IMR-90 (cell line): ENCODE data around the gene VCL. TPM values are rescaled to one million over a fixed set of nuclear protein-coding genes. Genes with fewer than 3 reads are reported as not detected.

Experiments used
- ATAC-seq: fragments of 200-7000 bp; cut with Tn5 transposase; 2 replicates; pipeline ENCODE4 v1.9.1; 2020; ENCODE audit warnings: low read depth, mild to moderate bottlenecking, moderate library complexity
- BruUV-seq: library from RNA; stranded (reverse); fragments of 400-500 nt; replicated peaks from 2 replicates; lab custom pipeline; 2021; lab: Mats Ljungman, UMichigan
- CTCF ChIA-PET: fragments of 300-600 bp; formaldehyde crosslinking; extraction: SDS; loops from one replicate; lab custom pipeline; 2021; ENCODE audit warnings: antibody characterized with exemption; lab: Yijun Ruan, JAX
- POLR2A ChIA-PET: fragments of 300-600 bp; sonication (Branson Sonifier 250); formaldehyde crosslinking; loops from one replicate; lab custom pipeline; 2022; ENCODE audit warnings: antibody characterized with exemption; ENCODE audit not compliant: unreplicated experiment; lab: Charles Lee
- DNase-seq: peaks from one replicate; pipeline ENCODE4 v3.0.0; 2013
- H2AFZ ChIP-seq: replicated peaks from 2 replicates; pipeline ENCODE3; 2013; ENCODE audit warnings: low read length, mild to moderate bottlenecking; ENCODE audit not compliant: poor library complexity
- H2AK5ac ChIP-seq: 2 replicates; pipeline ENCODE4 v1.6.1; 2013; ENCODE audit warnings: low read depth, low read length, inconsistent platforms
- H2AK9ac ChIP-seq: replicated peaks from 2 replicates; pipeline ENCODE3; 2013; ENCODE audit warnings: mild to moderate bottlenecking, low read depth, low read length, moderate library complexity; ENCODE audit not compliant: poor library complexity
- H2BK120ac ChIP-seq: 2 replicates; pipeline ENCODE4 v1.6.1; 2013; ENCODE audit warnings: low read depth, low read length, inconsistent platforms
- H2BK15ac ChIP-seq: 3 replicates; pipeline ENCODE4 v1.6.1; 2013; ENCODE audit warnings: low read depth, low read length, inconsistent platforms
- H2BK20ac ChIP-seq: 2 replicates; pipeline ENCODE4 v1.6.1; 2013; ENCODE audit warnings: low read depth, mild to moderate bottlenecking, inconsistent platforms, low read length, moderate library complexity
- H2BK5ac ChIP-seq: 2 replicates; pipeline ENCODE4 v1.6.1; 2013; ENCODE audit warnings: mild to moderate bottlenecking, low read depth, low read length, inconsistent platforms; ENCODE audit not compliant: poor library complexity, severe bottlenecking
- H3K14ac ChIP-seq: replicated peaks from 2 replicates; pipeline ENCODE4 v1.6.1; 2013; ENCODE audit warnings: low read depth, low read length, inconsistent platforms
- H3K18ac ChIP-seq: 2 replicates; pipeline ENCODE4 v1.6.1; 2013; ENCODE audit warnings: low read depth, low read length, control low read depth
- H3K23ac ChIP-seq: 2 replicates; pipeline ENCODE4 v1.6.1; 2013; ENCODE audit warnings: low read depth, low read length, inconsistent platforms
- H3K27ac ChIP-seq: 2 replicates; pipeline ENCODE4 v1.5.1; 2013; ENCODE audit warnings: mild to moderate bottlenecking, control low read depth, low read length; ENCODE audit not compliant: insufficient read depth
- H3K27me3 ChIP-seq: 2 replicates; pipeline ENCODE4 v1.6.1; 2013; ENCODE audit warnings: low read length; ENCODE audit not compliant: control insufficient read depth, insufficient read depth
- H3K36me3 ChIP-seq: 2 replicates; pipeline ENCODE4 v1.6.1; 2013; ENCODE audit warnings: low read length, mixed read lengths; ENCODE audit not compliant: control insufficient read depth, insufficient read depth
- H3K4ac ChIP-seq: 2 replicates; pipeline ENCODE4 v1.6.1; 2013; ENCODE audit warnings: low read depth, low read length, inconsistent platforms
- H3K4me1 ChIP-seq: 2 replicates; pipeline ENCODE4 v1.6.1; 2013; ENCODE audit warnings: low read length, mixed read lengths; ENCODE audit not compliant: control insufficient read depth, insufficient read depth
- H3K4me2 ChIP-seq: 2 replicates; pipeline ENCODE4 v1.6.1; 2013; ENCODE audit warnings: low read depth, mild to moderate bottlenecking, control low read depth, low read length, moderate library complexity
- H3K4me3 ChIP-seq: 2 replicates; pipeline ENCODE4 v1.5.1; 2013; ENCODE audit warnings: low read depth, mild to moderate bottlenecking, control low read depth, low read length, moderate library complexity; ENCODE audit not compliant: insufficient read depth
- H3K56ac ChIP-seq: 2 replicates; pipeline ENCODE4 v1.6.1; 2013; ENCODE audit warnings: low read length, inconsistent platforms; ENCODE audit not compliant: insufficient read depth; ENCODE audit errors: extremely low read depth
- H3K79me1 ChIP-seq, 2 experiments: 2 replicates each; pipeline ENCODE4 v1.6.1; 2013; ENCODE audit warnings: low read length in 2 of 2, inconsistent platforms in 1 of 2, low read depth in 1 of 2
- H3K9ac ChIP-seq: 2 replicates; pipeline ENCODE4 v1.6.1; 2013; ENCODE audit warnings: low read depth, low read length, control low read depth
- H3K9me1 ChIP-seq: 2 replicates; pipeline ENCODE4 v1.6.1; 2013; ENCODE audit warnings: low read length, inconsistent platforms; ENCODE audit not compliant: insufficient read depth
- H3K9me3 ChIP-seq: 2 replicates; pipeline ENCODE4 v1.6.1; 2013; ENCODE audit warnings: low read length; ENCODE audit not compliant: control insufficient read depth, insufficient read depth
- H4K20me1 ChIP-seq: 2 replicates; pipeline ENCODE4 v1.6.1; 2013; ENCODE audit warnings: low read length, inconsistent platforms; ENCODE audit not compliant: insufficient read depth
- H4K5ac ChIP-seq: 2 replicates; pipeline ENCODE4 v1.6.1; 2013; ENCODE audit warnings: mild to moderate bottlenecking, low read depth, low read length, control low read depth
- H4K8ac ChIP-seq, 2 experiments: 2 replicates each; pipeline ENCODE4 v1.6.1; 2013; ENCODE audit warnings: low read depth in 2 of 2, low read length in 2 of 2, control low read depth in 1 of 2, inconsistent platforms in 1 of 2
- H4K91ac ChIP-seq: 2 replicates; pipeline ENCODE4 v1.6.1; 2013; ENCODE audit warnings: low read depth, low read length, inconsistent platforms; ENCODE audit not compliant: insufficient read depth
- BHLHE40 ChIP-seq: fragments of 150-350 bp; IDR thresholded peaks from 2 replicates; pipeline ENCODE4 v1.6.1; 2016; ENCODE audit warnings: mild to moderate bottlenecking, low read depth, low read length
- CHD1 ChIP-seq: IDR thresholded peaks from 2 replicates; pipeline ENCODE4 v1.6.1; 2012; ENCODE audit warnings: low read depth, low read length, improper control_type of control experiment
- CTCF ChIP-seq: conservative IDR thresholded peaks from 2 replicates; pipeline ENCODE4 v1.5.1; 2012; ENCODE audit warnings: mild to moderate bottlenecking, low read depth, low read length, improper control_type of control experiment
- MAFK ChIP-seq: IDR thresholded peaks from 2 replicates; pipeline ENCODE4 v1.6.1; 2012; ENCODE audit warnings: low read depth, low read length, improper control_type of control experiment
- RFX5 ChIP-seq: IDR thresholded peaks from 2 replicates; pipeline ENCODE4 v1.8.0; 2012; ENCODE audit warnings: low read depth, mild to moderate bottlenecking, low read length, moderate library complexity
- WGBS, 2 experiments: methylation state at CpG; one replicate each; pipeline versions ENCODE4 v1.1.5 to v1.1.7; 2013; ENCODE audit warnings: missing lambda C conversion rate in 2 of 2; ENCODE audit not compliant: insufficient read length in 1 of 2; ENCODE audit errors: extremely low coverage in 2 of 2; 5-methylcytosine and 5-hydroxymethylcytosine counted together
- dilution Hi-C: fragments of 300-500 bp; cut with HindIII; formaldehyde crosslinking; loops from one replicate; pipeline ENCODE4 v1.14.3; 2018; ENCODE audit warnings: low sequenced_read_pairs; ENCODE audit not compliant: unreplicated experiment
- in situ Hi-C: fragments of 300-500 bp; cut with MboI; formaldehyde crosslinking; loops from 3 replicates; pipeline ENCODE4 v1.14.3; 2019; ENCODE audit warnings: low sequenced_read_pairs, inconsistent platforms, mixed read lengths
- intact Hi-C: fragments of 100-400 bp; cut with micrococcal nuclease; formaldehyde crosslinking; loops from 2 replicates; pipeline ENCODE4 v1.10.0; 2022
- polyA plus RNA-seq, 3 experiments: library from polyadenylated mRNA; depleted of rRNA; stranded (reverse); fragments of >200 nt; gene quantifications; 2 replicates each; pipeline ENCODE4 v1.2.3, GENCODE V29; 2012; ENCODE audit warnings: low replicate concordance in 1 of 3
- total RNA-seq: library from RNA; depleted of rRNA; stranded (reverse); fragments of >200 nt; gene quantifications from 2 replicates; pipeline ENCODE4 v1.2.3, GENCODE V29; 2012

Gene VCL
- total and polyA plus RNA-seq, 2 of the 4 experiments (the other 2 are of a cell fraction) = 227 to 283 TPM

- Histone ChIP-seq H2AFZ (no peak overlapping the region), H3K27ac (peak overlapping the region; percentile 47; the same call in 1 of the 2 replicates), H3K4ac (no peak overlapping the region; the same call in 1 of the 2 replicates), H4K5ac (no peak overlapping the region), H3K4me3 (no peak overlapping the region), H3K9me1 (peaks cover 9% of the 10 kb centered on the region; the same call in 1 of the 2 replicates), H3K79me1 (peaks cover 30 to 70% of the 10 kb centered on the region in 2 experiments), H3K56ac (peak overlapping the region; percentile 53), H3K18ac (peak overlapping the region; percentile 21; the same call in 1 of the 2 replicates), H2BK120ac (no peak overlapping the region), H4K8ac (no peak overlapping the region), H3K14ac (no peak overlapping the region), H3K9ac (no peak overlapping the region; the same call in 1 of the 2 replicates), H3K36me3 (peaks cover 38% of the 10 kb centered on the region), H3K27me3 (no peaks in the 10 kb centered on the region), H3K4me2 (peak overlapping the region; percentile 65; the same call in 1 of the 2 replicates), H4K91ac (no peak overlapping the region), H4K20me1 (peaks cover 61% of the 10 kb centered on the region), H3K4me1 (peaks cover 11% of the 10 kb centered on the region), H3K23ac (peak overlapping the region; percentile 45; the same call in 1 of the 2 replicates), H3K9me3 (no peaks in the 10 kb centered on the region), H2BK15ac (no peak overlapping the region), H2BK5ac (peak overlapping the region; percentile 88), H2AK5ac (no peak overlapping the region), H2AK9ac (no peak overlapping the region), H2BK20ac (no peak overlapping the region)
- no CpG with 5 or more reads among the region's 2 CpGs for WGBS, 2 experiments
- TF ChIP-seq CHD1 (no peak), BHLHE40 (no peak), MAFK (peak; percentile 88), RFX5 (no peak), CTCF (no peak)
- no TSS peak for BruUV-seq
- ATAC-seq = peak; percentile 22; the same call in 1 of the 2 replicates
- intact Hi-C loops = loop anchor here (2.0 to 5.0 kb wide), 3 partner anchors 81 to 173 kb away; partner anchors contain the start of gene VCL
- in situ Hi-C loops = loop anchor here (5.0 kb wide), 1 partner anchor 193 kb away; no protein-coding TSS in a partner anchor
- dilution Hi-C loops = no loop called here
- POLR2A ChIA-PET = no interaction called here
- CTCF ChIA-PET = interaction anchor here (1.6 to 2.1 kb wide), 3 partner anchors 8 to 114 kb away, joined by 3 to 10 read pairs (median 6); no protein-coding TSS in a partner anchor
- DNase-seq = peak; percentile 34
These were observed 82.1 kb downstream of the VCL start for GRCh38 chr10:74079936-74080590.
